Measurements from ENCODE around the gene SYNGR1.
"Not testable (repeated sequence)": the region's sequence is repeated elsewhere in the genome, so short reads cannot be mapped to it uniquely, and the experiment has no call there.

Gene SYNGR1

GRCh38 chr22:39317084-39317774 lies 32.6 kb upstream of the SYNGR1 start:
- DNase-seq: no peak

- DNase-seq: no peak
Measured at GRCh38 chr22:39317775-39318506, 31.9 kb upstream of the SYNGR1 start.

GRCh38 chr22:39318507-39319283 lies 31.1 kb upstream of the SYNGR1 start:
- peak in 1 of 2 experiments; percentile 39 for DNase-seq

- DNase-seq: peak; percentile 97 to 99
Measured at GRCh38 chr22:39319284-39320022, 30.3 kb upstream of the SYNGR1 start, which contains the start of gene RPL3. Gene RPL3, minus strand, starts transcription at chr22:39319623. Its CDS starts 26 bp downstream, at chr22:39319597.

- not testable (repeated sequence) for DNase-seq
Measured at GRCh38 chr22:39320616-39321029, 29.2 kb upstream of the SYNGR1 start.

- no peak for DNase-seq
Measured at GRCh38 chr22:39325392-39325932, 24.3 kb upstream of the SYNGR1 start.

- DNase-seq: no peak
Measured at GRCh38 chr22:39327995-39328754, 21.6 kb upstream of the SYNGR1 start.

GRCh38 chr22:39330553-39330952 lies 19.2 kb upstream of the SYNGR1 start:
- DNase-seq: not testable (repeated sequence)

GRCh38 chr22:39332441-39333064 lies 17.2 kb upstream of the SYNGR1 start:
- no peak for DNase-seq

- DNase-seq: no peak
Measured at GRCh38 chr22:39336411-39336810, 13.4 kb upstream of the SYNGR1 start.

- not testable (repeated sequence) for DNase-seq
Measured at GRCh38 chr22:39339775-39340174, 10.0 kb upstream of the SYNGR1 start.

- no peak for DNase-seq
Measured at GRCh38 chr22:39341179-39341578, 8.6 kb upstream of the SYNGR1 start.

- peak; percentile 90 to 94 for DNase-seq
Measured at GRCh38 chr22:39343259-39344045, 6.3 kb upstream of the SYNGR1 start.

- no peak for DNase-seq
Measured at GRCh38 chr22:39344046-39344390, 5.8 kb upstream of the SYNGR1 start.

- no peak for DNase-seq
Measured at GRCh38 chr22:39345231-39345630, 4.6 kb upstream of the SYNGR1 start.

- peak; percentile 85 to 94 for DNase-seq
Measured at GRCh38 chr22:39348909-39349505, 784 bp upstream of the SYNGR1 start.

- peak; percentile 35 to 49 for DNase-seq
Measured at GRCh38 chr22:39349506-39349966, 255 bp upstream of the SYNGR1 start.

- peak in 1 of 2 experiments; percentile 21 for DNase-seq
Measured at GRCh38 chr22:39350757-39351688, 1.2 kb downstream of the SYNGR1 start.

All from Kasumi-1 (cell line).